HG03025 (cell line): ENCODE results near the gene TRDN.
"Not testable (repeated sequence)": the region's sequence is repeated elsewhere in the genome, so short reads cannot be mapped to it uniquely, and the experiment has no call there.

Experiments used
- ATAC-seq: cut with Tn5 transposase; IDR thresholded peaks from one replicate; pipeline ENCODE4 v1.9.1; 2021; ENCODE audit warnings: mild to moderate bottlenecking, moderate library complexity; ENCODE audit not compliant: unreplicated experiment, low FRiP score

Gene TRDN

GRCh38 chr6:123569575-123569974 lies 67.2 kb downstream of the TRDN start:
- ATAC-seq = no peak

DNA sequence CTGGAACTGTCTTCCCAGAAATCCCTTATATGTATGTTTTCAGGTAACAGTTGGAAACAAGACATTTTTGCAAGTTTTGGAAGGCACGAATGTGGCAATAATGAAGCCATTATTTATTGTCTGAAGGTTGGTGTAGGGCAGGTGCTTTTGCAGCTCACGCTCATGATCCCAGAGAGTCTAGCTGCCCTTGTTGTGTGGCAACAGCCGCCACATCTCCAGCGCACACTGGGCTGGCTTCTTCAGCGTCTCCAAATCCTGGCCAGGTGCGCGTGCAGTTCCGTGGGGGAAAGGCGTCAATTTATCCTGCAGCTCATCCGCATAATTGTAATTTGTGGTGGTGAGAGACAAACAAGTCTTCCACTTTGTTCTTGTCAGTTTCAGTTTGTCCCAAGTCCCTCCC lies 71.2 kb downstream of the TRDN start:
- ATAC-seq = no peak

GRCh38 chr6:123564361-123564760 lies 72.4 kb downstream of the TRDN start:
- ATAC-seq = no peak

DNA sequence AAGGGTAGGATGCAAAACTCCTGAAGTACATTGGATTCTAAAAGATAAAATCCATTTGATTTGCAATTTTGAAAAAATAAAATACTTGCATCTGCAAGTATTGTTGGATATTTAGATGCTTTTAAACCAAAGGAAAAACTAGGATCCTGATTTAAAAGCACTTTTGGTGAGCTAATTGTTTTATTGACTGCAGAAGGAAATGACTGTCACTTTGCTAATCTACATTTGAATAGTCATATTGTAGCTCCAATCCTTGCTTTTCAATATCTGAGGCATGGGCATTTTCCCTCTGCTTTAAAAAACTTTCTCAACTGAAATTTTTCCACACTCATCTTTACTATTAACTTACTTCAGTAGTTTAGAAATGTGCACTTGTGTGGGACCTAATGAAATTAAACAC lies 74.1 kb downstream of the TRDN start:
- ATAC-seq = no peak

DNA sequence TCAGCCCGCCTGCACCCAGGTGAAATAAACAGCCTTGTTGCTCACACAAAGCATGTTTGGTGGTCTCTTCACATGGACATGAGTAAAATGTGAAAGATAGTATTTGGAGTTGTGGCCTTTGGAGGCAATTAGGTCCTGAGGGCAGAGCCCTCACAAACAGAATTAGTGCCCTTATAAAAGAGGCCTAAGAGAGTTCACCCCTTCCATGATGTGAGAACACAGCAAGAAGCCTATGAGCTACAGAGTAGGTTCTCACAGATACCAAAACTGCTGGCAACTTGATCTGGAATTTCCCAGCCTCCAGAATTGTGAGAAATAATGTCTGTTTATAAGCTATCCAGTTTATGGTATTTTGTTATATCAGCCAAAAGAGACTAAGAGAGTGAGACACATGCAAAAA lies 74.5 kb downstream of the TRDN start:
- ATAC-seq = no peak

- ATAC-seq = not testable (repeated sequence)
Observed at GRCh38 chr6:123559816-123560215, 76.9 kb downstream of the TRDN start.

- not testable (repeated sequence) for ATAC-seq
Observed at GRCh38 chr6:123557474-123557873, 79.3 kb downstream of the TRDN start.

GRCh38 chr6:123551939-123552707 lies 84.6 kb downstream of the TRDN start:
- ATAC-seq = no peak

DNA sequence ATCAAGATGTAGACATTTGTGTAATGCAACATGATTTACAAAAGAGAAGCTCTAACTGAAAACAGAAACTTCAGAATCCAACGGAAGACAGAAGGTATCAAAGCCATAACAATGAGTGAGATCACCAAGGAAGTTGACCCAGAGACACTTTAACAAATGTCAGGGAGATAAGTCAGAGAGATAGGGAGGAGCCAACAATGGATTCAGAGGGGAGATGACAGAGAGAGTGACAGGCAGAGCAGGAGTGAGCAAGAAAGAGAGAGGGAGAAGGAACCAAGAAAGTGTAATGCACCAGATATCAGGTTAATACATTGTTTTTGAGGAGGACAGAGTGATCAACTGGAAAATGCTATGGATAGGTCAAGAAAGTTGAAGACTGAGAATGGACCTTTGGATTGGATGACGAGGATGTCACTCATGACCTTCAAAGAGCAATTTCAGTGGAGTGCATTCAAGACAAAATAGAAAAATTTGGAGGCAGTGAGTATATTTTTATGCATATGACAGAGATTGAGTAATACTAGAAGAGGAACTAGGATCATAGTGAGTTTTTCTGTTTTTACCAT lies 86.6 kb downstream of the TRDN start:
- no peak for ATAC-seq

DNA sequence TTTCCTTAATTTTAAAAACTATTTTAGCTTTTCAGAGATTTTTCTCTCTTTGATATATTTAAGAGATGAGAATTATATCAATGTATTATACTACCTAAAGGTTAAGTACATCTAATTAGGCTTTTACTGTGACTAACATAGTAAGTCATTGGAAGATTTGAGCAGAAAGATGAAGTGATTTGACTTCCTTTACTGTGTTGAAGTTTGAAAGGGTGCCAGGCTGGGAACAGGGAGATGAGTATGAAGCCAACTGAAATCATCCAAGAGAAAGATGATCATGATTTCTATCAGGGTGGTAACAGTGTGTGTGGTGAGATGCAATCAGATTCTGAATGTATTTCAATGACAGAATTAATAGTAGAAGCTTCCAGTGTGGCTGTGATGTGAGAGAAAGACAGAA lies 87.3 kb downstream of the TRDN start:
- no peak for ATAC-seq

DNA sequence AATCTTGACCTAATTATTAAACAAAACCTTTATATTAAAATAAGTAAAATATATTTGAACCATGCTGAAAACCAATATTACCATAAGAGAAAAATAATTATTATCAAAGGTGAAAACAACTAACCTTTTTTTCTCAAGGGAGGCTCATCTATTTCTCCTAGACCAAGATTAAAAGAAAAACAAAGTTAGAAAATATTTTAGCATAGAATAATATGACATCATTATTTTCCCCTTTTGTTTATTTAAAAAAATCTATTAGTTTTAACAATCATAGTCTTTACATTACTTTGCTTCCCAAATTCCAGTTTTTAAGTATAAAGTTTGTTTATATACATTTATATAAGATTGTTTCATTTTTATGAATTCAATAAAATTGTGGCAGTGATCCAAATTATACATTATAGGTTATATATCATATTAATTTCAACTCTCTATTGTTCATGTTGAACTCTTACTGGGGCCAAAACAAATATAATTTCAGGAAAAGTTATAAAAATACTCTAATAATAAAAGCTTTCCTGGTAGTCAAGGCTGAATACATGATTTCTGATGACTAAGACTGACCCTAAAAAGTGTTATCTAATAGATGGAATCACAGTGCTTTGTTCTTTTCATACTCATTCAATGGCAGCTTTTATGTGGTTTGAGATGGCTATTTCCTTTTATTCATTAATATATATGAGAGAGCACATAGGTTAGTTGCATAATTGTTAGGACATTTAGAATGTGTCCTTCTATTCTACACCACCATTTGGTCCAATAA lies 89.4 kb downstream of the TRDN start:
- ATAC-seq = no peak

DNA sequence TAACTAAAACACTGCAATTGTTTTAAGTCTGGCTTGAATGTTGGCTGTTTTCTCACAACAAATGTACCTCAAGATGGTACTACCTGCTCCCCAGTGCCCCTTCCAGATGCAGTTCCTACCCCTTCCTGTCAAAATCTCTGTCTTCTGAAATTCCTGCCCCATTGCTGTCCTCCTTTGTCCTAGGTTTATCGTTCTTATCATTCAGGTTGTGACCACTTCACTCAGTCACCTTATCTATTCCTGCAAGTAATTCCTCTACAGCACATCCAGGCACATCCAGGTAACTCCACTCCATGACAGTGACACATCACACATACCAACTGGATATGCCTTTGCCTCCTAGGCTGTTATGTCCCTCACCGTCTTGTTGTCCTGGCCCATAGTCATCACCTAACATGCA lies 90.2 kb downstream of the TRDN start:
- no peak for ATAC-seq

- ATAC-seq = no peak
Observed at GRCh38 chr6:123541462-123541861, 95.3 kb downstream of the TRDN start.

DNA sequence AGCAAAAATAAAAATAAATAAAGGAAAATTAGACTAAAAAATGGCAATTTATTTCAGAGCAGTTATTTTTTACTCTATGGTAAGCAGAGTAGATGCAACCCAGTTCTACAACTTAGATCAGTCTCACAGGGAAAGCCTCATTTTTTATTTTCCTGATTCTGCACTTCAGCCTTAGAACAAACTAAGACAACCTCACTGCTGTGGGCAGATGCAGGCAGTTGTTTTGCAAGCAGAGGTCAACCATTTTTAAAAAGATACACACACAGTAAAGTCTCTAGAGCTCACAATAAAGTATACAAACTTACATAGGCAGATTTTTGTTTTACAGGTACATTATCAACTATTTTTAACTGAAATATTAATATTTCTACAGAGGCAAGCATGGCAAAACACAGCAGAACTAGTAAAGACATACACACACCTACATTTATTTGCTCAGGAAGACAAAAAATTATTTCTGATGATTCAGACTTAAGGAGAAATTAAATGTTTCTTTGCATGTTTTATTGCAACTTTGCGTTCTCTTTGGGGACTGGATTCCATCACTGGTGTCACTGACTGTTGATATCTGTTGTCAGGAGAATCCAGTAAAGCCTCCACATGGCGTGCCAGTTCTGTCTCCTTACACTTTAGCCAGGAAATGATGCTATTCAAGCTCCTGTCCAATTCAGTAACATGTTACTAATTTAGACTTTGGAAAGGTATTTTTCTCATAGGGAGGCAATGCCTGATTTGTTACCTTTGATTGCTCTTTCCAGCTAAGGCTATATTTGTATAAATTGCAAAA lies 102.7 kb downstream of the TRDN start:
- ATAC-seq = no peak

GRCh38 chr6:123529843-123530242 lies 106.9 kb downstream of the TRDN start:
- ATAC-seq = no peak

- no peak for ATAC-seq
Observed at GRCh38 chr6:123529058-123529457, 107.7 kb downstream of the TRDN start.

- ATAC-seq = no peak
Observed at GRCh38 chr6:123527406-123527805, 109.3 kb downstream of the TRDN start.

GRCh38 chr6:123526128-123526527 lies 110.6 kb downstream of the TRDN start:
- no peak for ATAC-seq

DNA sequence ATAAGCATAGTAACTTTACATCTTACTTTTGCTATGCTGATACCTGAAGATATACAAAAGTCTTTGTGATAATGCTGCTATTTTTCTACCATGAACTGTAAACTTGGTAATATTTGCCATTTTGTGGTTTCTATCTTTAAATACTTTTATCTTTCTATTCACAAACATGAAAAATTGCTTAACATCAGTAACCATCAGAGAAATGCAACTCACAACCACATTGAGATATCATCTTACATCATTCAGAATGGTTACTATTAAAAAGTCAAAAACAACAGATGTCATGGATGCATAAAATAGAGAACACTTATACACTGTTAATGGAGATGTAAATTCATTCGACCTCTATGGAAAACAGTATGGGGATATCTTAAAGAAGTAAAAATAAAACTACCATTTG lies 112.0 kb downstream of the TRDN start:
- no peak for ATAC-seq

- ATAC-seq = no peak
Observed at GRCh38 chr6:123520217-123520616, 116.5 kb downstream of the TRDN start.

DNA sequence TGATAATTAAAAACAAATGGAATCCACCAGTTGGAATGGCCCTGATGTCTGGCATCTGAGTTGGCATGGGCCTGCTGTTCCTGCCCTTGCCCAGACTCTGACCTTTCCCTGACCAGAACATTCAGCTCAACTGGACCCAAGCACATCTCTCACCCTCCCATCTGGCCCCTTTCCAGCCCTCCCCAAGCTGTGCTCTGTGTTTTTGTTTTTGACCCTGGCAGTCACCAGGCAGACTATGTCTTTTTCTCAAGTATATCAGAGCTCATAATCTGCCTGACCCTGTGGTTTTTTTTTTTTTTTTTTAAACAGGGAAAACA lies 117.6 kb downstream of the TRDN start:
- no peak for ATAC-seq
